Ovary (tissue), 3 donors: Measurements from ENCODE around the gene GRB2.

ENCODE experiments used
- CTCF ChIP-seq, 3 donors: fragments of 450-650 bp in 2 of 3; fragments of 200-600 bp in 1 of 3; IDR thresholded peaks; one replicate each; pipeline versions ENCODE4 v1.5.1 to v1.8.0; 2016 to 2022; ENCODE audit warnings: antibody characterized with exemption in 3 of 3, mild to moderate bottlenecking in 1 of 3
- POLR2A ChIP-seq: fragments of 450-650 bp; IDR thresholded peaks from one replicate; pipeline ENCODE4 v1.6.1; 2017; ENCODE audit warnings: antibody characterized with exemption, mild to moderate bottlenecking, moderate library complexity
- donor health status: DM: no; HTN: no; CAD: no.

GRCh38 chr17:75397217-75397616 is 8.3 kb downstream of the GRB2 start:
- TF ChIP-seq POLR2A = no peak
- TF ChIP-seq CTCF (IDR thresholded peaks at IDR 0.05) = no peak
